Skin of body (tissue), 3 donors: ENCODE results near the gene MPHOSPH6. TPM values are rescaled to one million over a fixed set of nuclear protein-coding genes. Genes with fewer than 3 reads are reported as not detected.
"Not testable (repeated sequence)": the region's sequence is repeated elsewhere in the genome, so short reads cannot be mapped to it uniquely, and the experiment has no call there.

Source experiments
- DNase-seq: peaks from one replicate; lab custom pipeline; 2025; lab: John Stamatoyannopoulos, UW
- small RNA-seq: library from RNA; depleted of rRNA; stranded (forward); fragments of <200 nt; gene quantifications from one replicate; pipeline ENCODE3, GENCODE V24; 2014; ENCODE audit warnings: low replicate concordance
- total RNA-seq: library from RNA; depleted of rRNA; stranded (reverse); fragments of >200 nt; gene quantifications from one replicate; pipeline ENCODE4 v1.2.3, GENCODE V29; 2014

The MPHOSPH6 gene
- total RNA-seq, 1 donor from 2014 or later, result 29.7 TPM

DNA sequence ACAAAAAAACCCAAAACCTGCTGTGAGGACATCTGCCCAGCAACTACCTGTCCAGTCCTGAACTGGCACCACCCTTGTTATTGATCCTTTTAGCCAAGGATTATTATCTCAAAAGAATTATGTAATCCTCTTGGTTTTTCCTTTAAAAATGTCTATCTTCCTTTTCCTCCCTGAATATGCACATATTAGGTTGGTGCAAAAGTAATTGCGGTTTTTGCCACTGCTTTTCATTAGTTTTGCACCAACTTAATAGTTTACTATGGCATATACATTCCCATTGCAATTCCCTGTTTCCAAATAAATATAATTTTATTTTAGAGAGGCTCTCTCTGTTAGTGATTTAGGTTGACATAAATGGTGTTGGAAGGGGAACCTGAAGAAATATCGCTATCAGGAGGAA, 51.3 kb downstream of the MPHOSPH6 start:
- DNase-seq, result no peak

DNA sequence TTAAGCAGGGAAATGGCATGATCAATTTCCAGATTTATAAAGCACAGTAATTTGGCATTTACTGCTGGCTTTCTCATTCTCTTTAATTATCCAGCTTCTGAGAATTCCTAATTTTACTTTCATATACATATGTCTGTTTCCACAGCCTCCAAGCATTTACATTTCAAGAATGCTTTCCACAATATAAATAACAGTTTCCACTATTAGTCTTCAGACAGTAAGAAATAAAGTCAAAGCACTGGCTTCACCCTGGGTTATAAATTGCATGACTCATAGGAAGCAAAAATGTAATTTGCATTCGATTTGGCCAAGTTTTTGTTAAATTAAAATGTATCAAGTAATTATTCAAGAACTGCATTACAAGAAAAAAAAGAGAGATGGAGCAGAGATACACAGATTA, 53.5 kb downstream of the MPHOSPH6 start:
- DNase-seq, result no peak

DNA sequence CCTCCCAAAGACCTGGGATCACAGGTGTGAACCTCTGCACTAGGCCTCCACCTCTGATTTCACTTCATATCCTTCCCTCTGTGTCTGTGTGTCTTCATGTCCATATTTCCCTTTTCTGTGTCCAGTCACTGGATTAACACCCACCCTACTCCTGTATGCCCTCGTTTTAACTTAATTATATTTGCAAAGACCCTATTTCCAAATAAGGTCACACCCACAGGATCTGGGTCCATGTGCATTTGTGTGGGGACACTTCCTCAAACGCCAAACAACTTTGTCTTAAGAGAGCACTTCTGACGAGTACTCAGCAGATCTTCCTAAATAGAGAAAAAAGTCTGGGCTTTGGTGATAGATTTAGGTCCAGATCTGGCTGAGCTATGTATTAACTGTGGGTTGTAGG, 56.3 kb downstream of the MPHOSPH6 start:
- DNase-seq, result no peak

DNA sequence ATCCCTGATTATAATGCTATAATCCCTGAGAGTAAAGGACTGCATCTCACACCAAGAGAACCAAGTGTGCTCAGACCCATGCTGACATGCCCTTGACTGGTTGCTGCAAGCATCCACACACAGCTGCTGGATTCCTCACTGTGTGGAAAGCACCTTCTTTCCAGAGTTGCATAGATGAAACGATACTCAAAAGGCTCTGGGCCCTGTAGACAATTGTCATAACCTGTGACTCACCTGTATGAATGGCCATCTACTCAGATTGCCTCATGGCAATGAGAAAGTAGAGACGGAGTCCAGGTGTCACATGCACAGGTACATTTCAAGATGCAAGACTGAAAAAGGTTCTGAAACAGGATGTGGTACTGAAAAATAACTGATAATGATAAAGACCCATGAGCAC, 58.1 kb downstream of the MPHOSPH6 start:
- no peak for DNase-seq

GRCh38 chr16:82109266-82109665, 60.8 kb downstream of the MPHOSPH6 start:
- DNase-seq, result not testable (repeated sequence)

DNA sequence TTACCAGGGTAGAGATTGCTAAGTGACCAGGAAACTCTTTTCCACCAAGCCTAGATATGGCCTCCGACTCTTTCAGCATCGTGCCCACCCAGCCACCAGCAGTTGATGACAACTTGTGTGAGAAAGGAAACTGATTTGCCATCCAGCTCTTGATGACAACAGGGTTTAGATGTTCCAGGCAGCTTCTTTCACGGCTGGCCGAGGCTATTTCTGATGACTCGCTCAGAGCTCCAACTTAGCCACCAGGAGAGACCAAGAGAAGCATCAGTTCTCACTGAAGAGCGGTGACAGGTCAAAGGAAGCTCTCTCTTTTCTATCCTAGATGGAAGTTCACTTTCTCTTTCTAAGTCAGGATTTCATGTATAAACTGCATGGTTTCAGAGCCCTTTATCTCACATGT, 61.2 kb downstream of the MPHOSPH6 start:
- no peak for DNase-seq

- no peak for DNase-seq
Observed at GRCh38 chr16:82108100-82108499, 61.9 kb downstream of the MPHOSPH6 start.

GRCh38 chr16:82105107-82105506, 64.9 kb downstream of the MPHOSPH6 start:
- no peak for DNase-seq

Small RNAs within 50 kb of the gene (small RNA-seq; reads per million reads assigned to genes)
- not detected for gene RN7SKP190

Other genes starting within 250 kb of the MPHOSPH6 start
- 7.2 TPM for gene SDR42E1, start 158.8 kb downstream of the MPHOSPH6 start, total RNA-seq
- gene HSD17B2, start 135.0 kb downstream of the MPHOSPH6 start, total RNA-seq, result 12.4 TPM